Activated CD4-positive, alpha-beta T cell treated with anti-CD3 and anti-CD28 coated beads, Interleukin-2, amount 50 U/mL, for 4 hours (primary cell): ENCODE measurements around the gene MYT1.
"Not testable (repeated sequence)": the region's sequence is repeated elsewhere in the genome, so short reads cannot be mapped to it uniquely, and the experiment has no call there.

Experiments used
- DNase-seq, 2 experiments: peaks; one replicate each; pipeline ENCODE4 v3.0.0-alpha.2; 2020

The MYT1 gene

GRCh38 chr20:64171211-64171610, 7.0 kb downstream of the MYT1 start:
- no peak for DNase-seq

GRCh38 chr20:64173116-64173515, 8.9 kb downstream of the MYT1 start:
- DNase-seq: no peak

- no peak for DNase-seq
These were observed 12.3 kb downstream of the MYT1 start for GRCh38 chr20:64176551-64176950.

- no peak for DNase-seq
These were observed 12.7 kb downstream of the MYT1 start for GRCh38 chr20:64176971-64177370.

GRCh38 chr20:64177384-64177783, 13.1 kb downstream of the MYT1 start:
- DNase-seq: no peak

GRCh38 chr20:64177787-64178186, 13.5 kb downstream of the MYT1 start:
- no peak for DNase-seq

GRCh38 chr20:64178925-64179324, 14.7 kb downstream of the MYT1 start:
- DNase-seq: not testable (repeated sequence)

GRCh38 chr20:64179805-64180204, 15.6 kb downstream of the MYT1 start:
- DNase-seq: no peak

- DNase-seq: no peak
These were observed 16.4 kb downstream of the MYT1 start for GRCh38 chr20:64180673-64181072.

- DNase-seq: no peak
These were observed 17.1 kb downstream of the MYT1 start for GRCh38 chr20:64181391-64181790.

- DNase-seq: no peak
These were observed 18.1 kb downstream of the MYT1 start for GRCh38 chr20:64182146-64182865.

- DNase-seq: no peak
These were observed 19.1 kb downstream of the MYT1 start for GRCh38 chr20:64183313-64183712.

- no peak for DNase-seq
These were observed 20.5 kb downstream of the MYT1 start for GRCh38 chr20:64184795-64185194.

- DNase-seq: no peak
These were observed 21.1 kb downstream of the MYT1 start for GRCh38 chr20:64185276-64185900.

GRCh38 chr20:64186071-64186598, 21.9 kb downstream of the MYT1 start:
- no peak for DNase-seq

GRCh38 chr20:64187213-64187612, 23.0 kb downstream of the MYT1 start:
- not testable (repeated sequence) for DNase-seq

- no peak for DNase-seq
These were observed 23.8 kb downstream of the MYT1 start for GRCh38 chr20:64188091-64188490.

- no peak for DNase-seq
These were observed 24.7 kb downstream of the MYT1 start for GRCh38 chr20:64188682-64189529.

- DNase-seq: no peak
These were observed 25.3 kb downstream of the MYT1 start for GRCh38 chr20:64189530-64189966.

GRCh38 chr20:64189986-64190385, 25.7 kb downstream of the MYT1 start:
- no peak for DNase-seq

- DNase-seq: no peak
These were observed 26.8 kb downstream of the MYT1 start for GRCh38 chr20:64191002-64191401.

- DNase-seq: no peak
These were observed 28.2 kb downstream of the MYT1 start for GRCh38 chr20:64192406-64192805.

GRCh38 chr20:64193058-64193457, 28.8 kb downstream of the MYT1 start:
- no peak for DNase-seq
